ENCODE measurements around the gene ARMS2. TPM values are rescaled to one million over a fixed set of nuclear protein-coding genes. Genes with fewer than 3 reads are reported as not detected.

Gene ARMS2
- total RNA-seq, 2 donors from 2014 or later, result not detected

DNA sequence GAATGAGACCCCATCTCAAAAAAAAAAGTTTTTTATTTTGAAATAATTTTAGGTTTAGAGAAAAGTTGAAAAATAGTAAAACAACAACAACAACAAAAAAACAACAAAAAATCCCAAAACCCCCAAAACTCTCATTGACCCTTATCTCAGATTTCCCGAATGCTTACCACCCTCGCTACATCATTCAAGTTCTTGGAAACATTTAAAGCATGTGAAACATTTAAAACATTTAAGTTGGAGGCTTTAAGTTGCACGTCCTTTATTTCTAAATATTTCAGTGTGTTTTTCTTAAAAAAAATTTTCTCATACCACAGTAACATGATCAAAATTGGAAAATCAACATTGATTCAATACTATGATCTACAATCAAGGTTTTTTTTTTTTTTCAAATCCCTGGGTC lies 382 bp upstream of the ARMS2 start:
- no peaks in the 10 kb centered on the region for H3K27me3 ChIP-seq
- no peak overlapping the region for H3K27ac ChIP-seq
- TF ChIP-seq, protein P1, sequence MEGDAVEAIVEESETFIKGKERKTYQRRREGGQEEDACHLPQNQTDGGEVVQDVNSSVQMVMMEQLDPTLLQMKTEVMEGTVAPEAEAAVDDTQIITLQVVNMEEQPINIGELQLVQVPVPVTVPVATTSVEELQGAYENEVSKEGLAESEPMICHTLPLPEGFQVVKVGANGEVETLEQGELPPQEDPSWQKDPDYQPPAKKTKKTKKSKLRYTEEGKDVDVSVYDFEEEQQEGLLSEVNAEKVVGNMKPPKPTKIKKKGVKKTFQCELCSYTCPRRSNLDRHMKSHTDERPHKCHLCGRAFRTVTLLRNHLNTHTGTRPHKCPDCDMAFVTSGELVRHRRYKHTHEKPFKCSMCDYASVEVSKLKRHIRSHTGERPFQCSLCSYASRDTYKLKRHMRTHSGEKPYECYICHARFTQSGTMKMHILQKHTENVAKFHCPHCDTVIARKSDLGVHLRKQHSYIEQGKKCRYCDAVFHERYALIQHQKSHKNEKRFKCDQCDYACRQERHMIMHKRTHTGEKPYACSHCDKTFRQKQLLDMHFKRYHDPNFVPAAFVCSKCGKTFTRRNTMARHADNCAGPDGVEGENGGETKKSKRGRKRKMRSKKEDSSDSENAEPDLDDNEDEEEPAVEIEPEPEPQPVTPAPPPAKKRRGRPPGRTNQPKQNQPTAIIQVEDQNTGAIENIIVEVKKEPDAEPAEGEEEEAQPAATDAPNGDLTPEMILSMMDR (IDR thresholded peaks at IDR 0.05), result no peak
- no peaks in the 10 kb centered on the region for H3K36me3 ChIP-seq
- no peaks in the 10 kb centered on the region for H3K4me1 ChIP-seq
- H3K4me3 ChIP-seq, result no peak overlapping the region
- no peaks in the 10 kb centered on the region for H3K9me3 ChIP-seq
- no peak for DNase-seq (ENCODE audit: low spot score)

GRCh38 chr10:122455376-122456079 lies 1.1 kb downstream of the ARMS2 start:
- Histone ChIP-seq H3K36me3 (no peaks in the 10 kb centered on the region), H3K27me3 (no peaks in the 10 kb centered on the region), H3K4me3 (no peak overlapping the region), H3K27ac (no peak overlapping the region), H3K4me1 (peaks cover 0 to 3% of the 10 kb centered on the region in 2 donors), H3K9me3 (no peaks in the 10 kb centered on the region)
- no peak for DNase-seq (ENCODE audit: low spot score)
- TF ChIP-seq, protein P1 (IDR thresholded peaks at IDR 0.05), result no peak

DNA sequence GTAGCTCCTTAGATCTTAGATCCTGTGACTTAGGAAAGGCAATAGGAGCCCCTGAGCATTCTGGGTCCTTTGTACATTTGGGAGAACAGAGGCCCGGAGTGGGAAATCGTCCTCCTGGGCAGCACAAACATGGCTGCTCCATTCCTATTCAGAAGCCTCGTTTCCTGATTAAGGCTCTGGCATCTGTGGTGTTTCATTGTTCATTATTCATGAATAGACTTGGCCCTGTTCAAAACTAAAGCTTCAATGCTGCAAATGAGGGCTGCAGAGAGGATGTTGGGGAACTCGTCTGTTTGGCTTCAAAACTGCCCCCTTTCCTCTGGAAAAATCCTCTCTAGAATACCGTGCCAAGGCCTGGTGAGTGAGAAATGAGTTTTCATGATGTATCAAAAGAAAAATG lies 3.5 kb downstream of the ARMS2 start:
- no peaks in the 10 kb centered on the region for H3K27me3 ChIP-seq
- TF ChIP-seq, protein P1 (IDR thresholded peaks at IDR 0.05), result no peak
- H3K36me3 ChIP-seq, result no peaks in the 10 kb centered on the region
- H3K4me3 ChIP-seq, result no peak overlapping the region
- H3K27ac ChIP-seq, result no peak overlapping the region
- H3K4me1 ChIP-seq, result peaks cover 0 to 10% of the 10 kb centered on the region in 2 donors
- H3K9me3 ChIP-seq, result no peaks in the 10 kb centered on the region
- no peak for DNase-seq (ENCODE audit: low spot score)

- DNase-seq (ENCODE audit: low spot score), result no peak
- no peaks in the 10 kb centered on the region for H3K27me3 ChIP-seq
- H3K9me3 ChIP-seq, result no peaks in the 10 kb centered on the region
- peaks cover 0 to 17% of the 10 kb centered on the region in 2 donors for H3K4me1 ChIP-seq
- no peak overlapping the region for H3K27ac ChIP-seq
- TF ChIP-seq, protein P1 (IDR thresholded peaks at IDR 0.05), result no peak
- no peak overlapping the region for H3K4me3 ChIP-seq
- no peaks in the 10 kb centered on the region for H3K36me3 ChIP-seq
Observed at GRCh38 chr10:122458693-122459092, 4.2 kb downstream of the ARMS2 start.

DNA sequence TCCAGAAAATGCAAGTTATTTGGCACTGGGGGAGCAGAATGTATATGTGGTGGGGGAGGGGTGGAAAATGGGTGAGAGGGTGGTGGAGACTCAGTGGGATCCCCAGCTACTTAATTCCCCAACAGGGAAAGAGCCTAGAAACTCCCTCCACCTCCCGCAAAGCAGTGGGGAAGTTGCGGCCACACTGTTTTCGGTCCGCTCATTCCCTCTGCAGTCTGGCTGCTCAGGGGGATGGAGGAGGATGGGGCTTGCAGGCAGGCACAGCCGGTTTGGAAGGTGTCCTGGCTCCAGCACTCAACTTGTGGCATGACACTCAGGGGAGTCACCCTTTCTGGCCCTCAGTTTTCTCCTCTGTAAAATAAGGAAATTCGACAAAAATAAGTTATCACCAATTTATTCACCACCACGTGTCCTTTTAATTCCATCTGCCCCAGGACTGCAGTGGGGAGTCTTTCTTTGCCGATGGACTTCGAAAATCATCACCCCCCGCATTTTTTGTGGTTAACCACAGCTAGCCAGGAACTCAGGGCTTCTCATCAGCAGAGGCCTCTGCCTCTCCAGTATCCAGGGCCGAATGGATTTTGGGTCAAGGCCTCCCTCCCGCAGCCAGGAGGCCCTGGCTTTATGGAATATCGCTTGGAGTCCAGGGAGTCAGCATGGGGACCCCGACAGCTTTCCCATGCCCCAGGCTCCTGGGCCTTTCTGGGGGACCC lies 5.3 kb downstream of the ARMS2 start:
- Histone ChIP-seq H3K4me3 (no peak overlapping the region), H3K36me3 (no peaks in the 10 kb centered on the region), H3K27ac (no peak overlapping the region), H3K9me3 (no peaks in the 10 kb centered on the region), H3K4me1 (peaks cover 0 to 25% of the 10 kb centered on the region in 2 donors), H3K27me3 (no peaks in the 10 kb centered on the region)
- TF ChIP-seq, protein P1 (IDR thresholded peaks at IDR 0.05), result no peak
- no peak for DNase-seq (ENCODE audit: low spot score)

Measured in right atrium auricular region (tissue), 2 donors.